C4-2B (cell line): ENCODE results near the gene MYCBPAP.

Source experiments
- H3K27ac ChIP-seq: fragments of 450-650 bp; 2 replicates; pipeline ENCODE4 v1.5.1; 2017
- ZFX ChIP-seq: fragments of 450-650 bp; IDR thresholded peaks from 2 replicates; pipeline ENCODE4 v1.6.1; 2017
- TF ChIP-seq, protein P1 (sequence below): fragments of 450-650 bp; conservative IDR thresholded peaks from 2 replicates; pipeline ENCODE4 v1.5.1; 2017; ENCODE audit warnings: mild to moderate bottlenecking

Gene MYCBPAP

DNA sequence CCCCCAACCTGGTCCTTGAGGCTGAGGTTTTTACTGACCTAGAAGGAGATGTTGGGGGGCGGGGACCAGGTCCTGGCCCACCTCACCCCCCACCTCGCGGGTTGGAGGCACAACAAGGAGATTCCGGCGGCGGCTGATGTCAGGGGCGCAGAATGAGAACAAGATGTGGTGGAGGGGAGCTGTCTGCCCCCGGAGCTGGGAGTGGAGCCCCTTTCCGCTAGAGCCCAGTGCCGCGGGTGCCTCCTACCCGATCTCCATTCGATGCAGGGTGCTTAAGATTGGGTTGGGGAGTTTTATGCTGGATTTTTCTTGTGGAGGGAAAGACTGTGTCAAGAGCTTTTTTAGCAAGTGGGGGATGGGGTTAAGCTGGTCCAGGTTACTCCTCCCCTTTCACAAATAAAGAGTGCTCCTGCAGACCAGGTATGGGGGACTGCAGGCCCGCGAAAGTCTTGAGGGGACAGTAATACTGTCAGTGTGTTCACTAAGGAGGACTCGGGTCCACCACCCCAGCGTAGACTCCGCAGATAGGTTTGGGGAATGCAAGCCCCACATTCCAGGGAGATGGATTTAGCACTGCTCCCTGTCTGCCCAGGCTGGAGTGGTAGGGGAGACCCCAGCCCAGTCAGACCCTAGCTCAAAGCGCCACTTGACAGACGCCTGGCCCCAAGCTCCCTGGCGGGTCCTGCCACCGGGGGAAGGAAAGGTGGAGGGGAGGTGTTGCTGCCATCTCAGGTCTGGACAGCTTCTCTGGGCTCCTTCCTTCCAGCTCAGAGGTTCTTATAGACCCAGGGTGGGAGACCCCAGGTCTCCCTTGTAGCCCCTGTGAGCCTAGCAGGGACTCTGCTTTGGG is 54.2 kb downstream of the MYCBPAP start:
- no peak overlapping the region for H3K27ac ChIP-seq
- TF ChIP-seq, protein P1, sequence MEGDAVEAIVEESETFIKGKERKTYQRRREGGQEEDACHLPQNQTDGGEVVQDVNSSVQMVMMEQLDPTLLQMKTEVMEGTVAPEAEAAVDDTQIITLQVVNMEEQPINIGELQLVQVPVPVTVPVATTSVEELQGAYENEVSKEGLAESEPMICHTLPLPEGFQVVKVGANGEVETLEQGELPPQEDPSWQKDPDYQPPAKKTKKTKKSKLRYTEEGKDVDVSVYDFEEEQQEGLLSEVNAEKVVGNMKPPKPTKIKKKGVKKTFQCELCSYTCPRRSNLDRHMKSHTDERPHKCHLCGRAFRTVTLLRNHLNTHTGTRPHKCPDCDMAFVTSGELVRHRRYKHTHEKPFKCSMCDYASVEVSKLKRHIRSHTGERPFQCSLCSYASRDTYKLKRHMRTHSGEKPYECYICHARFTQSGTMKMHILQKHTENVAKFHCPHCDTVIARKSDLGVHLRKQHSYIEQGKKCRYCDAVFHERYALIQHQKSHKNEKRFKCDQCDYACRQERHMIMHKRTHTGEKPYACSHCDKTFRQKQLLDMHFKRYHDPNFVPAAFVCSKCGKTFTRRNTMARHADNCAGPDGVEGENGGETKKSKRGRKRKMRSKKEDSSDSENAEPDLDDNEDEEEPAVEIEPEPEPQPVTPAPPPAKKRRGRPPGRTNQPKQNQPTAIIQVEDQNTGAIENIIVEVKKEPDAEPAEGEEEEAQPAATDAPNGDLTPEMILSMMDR = no peak
- TF ChIP-seq ZFX = no peak

DNA sequence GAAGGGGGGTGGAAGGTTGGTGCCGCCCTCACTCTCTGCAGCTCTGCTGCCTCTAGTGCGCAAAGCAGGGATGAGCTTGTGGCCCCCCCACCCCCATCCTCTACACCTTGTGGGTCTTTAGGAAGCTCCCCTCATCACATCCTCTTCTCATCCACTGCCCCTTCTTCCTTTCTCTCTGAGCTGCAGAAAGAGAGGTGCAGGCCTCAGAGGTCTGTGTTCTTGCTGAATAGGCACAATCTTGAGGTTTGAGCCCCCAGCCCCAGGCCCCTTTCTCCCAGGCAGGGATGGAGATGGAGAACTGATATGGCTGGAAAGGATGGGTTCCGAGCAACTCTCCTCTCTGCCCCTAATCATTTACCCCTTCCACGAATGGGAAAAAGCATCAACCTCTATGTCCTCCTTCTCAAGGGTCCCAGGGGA is 54.9 kb downstream of the MYCBPAP start:
- H3K27ac ChIP-seq = no peak overlapping the region
- TF ChIP-seq ZFX = no peak
- TF ChIP-seq, protein P1 = no peak

DNA sequence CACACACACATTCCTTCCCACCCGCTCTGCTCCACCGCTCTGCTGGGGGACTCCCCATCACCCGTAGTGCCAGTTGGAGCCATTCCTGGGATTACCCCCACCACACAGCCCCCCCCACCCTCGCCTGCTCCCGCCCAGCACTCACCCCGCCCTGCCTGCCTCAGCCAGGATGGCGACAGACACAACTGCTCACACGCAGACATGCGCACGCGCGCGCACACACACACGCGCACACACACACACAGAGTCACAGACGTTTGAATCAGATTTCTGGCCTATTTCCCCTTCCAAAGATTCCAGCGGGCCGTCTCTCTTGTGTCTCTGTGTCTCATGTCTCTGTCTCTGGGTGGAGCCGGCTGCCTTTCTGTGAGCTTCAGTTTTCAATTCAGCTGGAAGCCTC is 56.7 kb downstream of the MYCBPAP start:
- no peak overlapping the region for H3K27ac ChIP-seq

DNA sequence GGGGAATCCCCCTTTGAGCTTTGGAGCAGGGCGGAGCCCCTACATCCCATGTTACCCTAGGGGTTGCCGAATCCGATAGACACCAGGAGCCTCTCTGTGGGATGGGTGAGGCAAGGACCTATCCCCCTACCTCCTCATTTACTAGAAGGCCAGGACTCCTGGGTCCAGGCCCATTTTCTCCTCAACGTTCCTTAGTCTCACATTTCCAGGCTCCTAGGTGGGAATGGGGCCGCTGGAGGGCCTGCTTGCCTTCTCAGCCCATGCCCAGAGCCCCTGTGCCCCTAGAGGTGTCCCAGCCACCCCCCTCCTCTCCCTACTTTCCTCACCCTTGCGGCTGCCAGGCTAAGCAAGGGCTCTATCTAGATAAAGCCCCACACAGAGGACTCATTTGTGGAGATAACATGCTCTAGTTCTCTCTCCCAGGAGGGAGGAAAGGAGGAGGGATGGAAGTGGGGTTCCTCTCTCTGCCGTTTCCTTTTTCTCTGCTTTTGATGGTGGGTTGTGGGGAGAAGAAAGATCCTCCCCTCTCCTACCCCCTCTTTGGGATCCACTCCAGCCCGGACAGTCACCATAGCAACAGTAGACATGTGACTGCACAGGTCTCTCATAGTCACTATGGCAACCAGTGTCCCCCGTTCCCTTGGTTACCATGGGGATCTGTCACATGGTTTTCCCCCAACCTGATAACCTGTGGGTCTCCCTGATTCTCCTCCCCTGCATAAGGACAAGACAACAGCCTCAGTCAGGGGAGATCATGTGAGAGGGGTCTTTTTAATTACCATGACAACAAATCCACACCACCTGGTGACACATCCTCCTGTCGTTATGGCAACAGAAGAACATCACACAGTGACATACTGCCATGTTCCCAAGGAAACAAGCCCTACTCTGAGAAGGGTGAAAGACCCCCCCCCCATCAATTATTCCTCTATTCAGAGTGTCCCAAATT is 57.4 kb downstream of the MYCBPAP start:
- TF ChIP-seq, protein P1 = no peak
- TF ChIP-seq ZFX = no peak
- no peak overlapping the region for H3K27ac ChIP-seq

More for the DNA sequence above, 56.7 kb downstream of the MYCBPAP start:
- TF ChIP-seq, protein P1 = no peak
- TF ChIP-seq ZFX = no peak

DNA sequence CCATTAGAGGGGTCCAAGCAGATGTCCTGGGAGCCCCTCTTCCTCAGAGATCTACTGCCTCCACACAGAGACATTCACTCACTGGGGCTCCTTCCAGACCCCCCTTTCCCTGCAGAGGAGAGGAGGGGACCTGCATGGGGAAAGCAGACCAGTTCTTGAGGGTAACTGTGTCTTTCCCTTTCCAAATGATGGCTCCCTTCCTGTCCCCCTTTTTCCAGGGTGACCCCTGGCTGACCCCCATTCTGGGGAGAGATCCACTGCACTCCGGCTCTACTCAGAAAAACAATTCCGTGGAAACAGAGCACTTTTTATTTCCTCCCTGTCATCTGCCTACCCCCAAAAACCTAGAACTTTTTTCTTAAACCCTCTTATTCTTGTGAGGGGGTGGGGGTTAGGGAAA is 58.6 kb downstream of the MYCBPAP start:
- TF ChIP-seq, protein P1 = no peak
- no peak for TF ChIP-seq ZFX
- H3K27ac ChIP-seq = no peak overlapping the region

DNA sequence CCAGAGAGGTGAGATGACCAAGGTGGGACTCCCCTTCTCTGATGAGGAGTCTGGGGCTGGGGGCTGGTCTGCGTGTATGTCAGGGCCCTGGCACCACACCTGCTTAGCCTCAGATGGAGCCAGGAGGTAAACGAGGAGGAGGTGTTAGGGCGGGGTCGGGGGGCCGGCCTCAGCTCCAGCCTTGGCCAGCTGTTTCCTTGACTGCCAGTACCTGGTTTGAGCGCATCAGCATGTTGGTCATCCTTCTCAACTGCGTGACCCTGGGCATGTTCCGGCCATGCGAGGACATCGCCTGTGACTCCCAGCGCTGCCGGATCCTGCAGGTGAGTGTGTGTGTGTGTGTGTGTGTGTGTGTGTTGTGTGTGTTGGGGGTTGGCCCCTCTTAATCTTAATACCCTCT is 60.4 kb downstream of the MYCBPAP start:
- TF ChIP-seq, protein P1 = no peak
- TF ChIP-seq ZFX = no peak
- no peak overlapping the region for H3K27ac ChIP-seq

DNA sequence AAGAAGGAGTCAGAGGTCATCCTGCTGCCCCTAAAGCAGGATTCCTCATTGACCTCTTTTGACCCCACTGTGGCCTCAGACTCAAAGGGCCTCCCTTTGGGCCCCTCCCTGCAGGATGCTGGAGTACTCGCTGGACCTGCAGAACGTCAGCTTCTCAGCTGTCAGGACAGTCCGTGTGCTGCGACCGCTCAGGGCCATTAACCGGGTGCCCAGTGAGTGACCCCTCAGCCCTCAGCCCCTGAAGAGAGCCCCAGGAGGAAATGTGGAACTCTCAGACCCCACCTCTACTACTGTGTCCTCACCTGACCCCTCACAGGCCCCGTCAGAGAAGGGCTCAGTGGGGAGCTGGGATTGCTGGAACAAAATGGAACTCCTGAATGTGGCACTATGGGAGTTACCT is 61.4 kb downstream of the MYCBPAP start:
- H3K27ac ChIP-seq = no peak overlapping the region
- TF ChIP-seq, protein P1 = no peak
- TF ChIP-seq ZFX = no peak
